Activated CD4-positive, alpha-beta T cell treated with anti-CD3 and anti-CD28 coated beads, Interleukin-2, Interleukin-6, amounts not matched to agents 100 ng/mL and 50 ng/mL, durations not matched to agents 16 hours and 8 hours (primary cell): ENCODE results near the gene CARM1.
"Not testable (repeated sequence)": the region's sequence is repeated elsewhere in the genome, so short reads cannot be mapped to it uniquely, and the experiment has no call there.

ENCODE experiments used
- DNase-seq: peaks from one replicate; pipeline ENCODE4 v3.0.0-alpha.2; 2020

CARM1 gene

DNA sequence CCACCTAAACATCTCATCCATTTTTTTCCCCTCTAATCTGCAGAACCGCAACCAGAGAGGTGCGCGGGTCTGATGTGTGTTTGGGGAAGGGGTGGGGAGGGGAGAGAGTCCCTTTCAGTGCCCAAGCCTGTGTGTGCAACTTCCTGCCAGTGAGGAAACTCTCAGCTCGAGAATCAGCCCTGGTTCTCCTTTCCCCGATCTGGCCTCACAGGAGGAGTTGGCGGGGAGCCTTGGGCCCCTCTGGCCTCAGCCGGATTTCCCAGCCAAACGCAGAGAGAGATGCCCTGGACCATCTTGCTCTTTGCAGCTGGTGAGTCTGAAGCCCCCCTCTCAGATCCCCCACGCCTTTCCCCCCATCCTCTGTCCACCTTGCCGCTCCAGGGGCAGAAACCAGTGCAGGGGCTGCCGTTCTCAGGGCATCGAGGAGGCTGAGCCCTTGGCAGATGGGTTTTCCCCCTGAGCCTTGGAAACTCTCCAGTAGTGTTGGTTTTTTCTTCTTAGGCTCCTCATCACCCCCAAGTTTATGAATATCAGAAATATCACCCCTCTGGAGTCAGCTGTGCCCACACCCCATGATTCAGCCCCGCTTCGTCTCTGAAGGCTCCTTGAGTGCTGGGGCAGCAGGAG, 23.0 kb upstream of the CARM1 start, which contains the start of gene C19orf38:
Gene C19orf38, plus strand, starts transcription at position 186 of the 627 bp plus-strand sequence. Its CDS starts 94 bp downstream, at position 280.
- no peak for DNase-seq

GRCh38 chr19:10850631-10851030, 20.7 kb upstream of the CARM1 start:
- DNase-seq = no peak

DNA sequence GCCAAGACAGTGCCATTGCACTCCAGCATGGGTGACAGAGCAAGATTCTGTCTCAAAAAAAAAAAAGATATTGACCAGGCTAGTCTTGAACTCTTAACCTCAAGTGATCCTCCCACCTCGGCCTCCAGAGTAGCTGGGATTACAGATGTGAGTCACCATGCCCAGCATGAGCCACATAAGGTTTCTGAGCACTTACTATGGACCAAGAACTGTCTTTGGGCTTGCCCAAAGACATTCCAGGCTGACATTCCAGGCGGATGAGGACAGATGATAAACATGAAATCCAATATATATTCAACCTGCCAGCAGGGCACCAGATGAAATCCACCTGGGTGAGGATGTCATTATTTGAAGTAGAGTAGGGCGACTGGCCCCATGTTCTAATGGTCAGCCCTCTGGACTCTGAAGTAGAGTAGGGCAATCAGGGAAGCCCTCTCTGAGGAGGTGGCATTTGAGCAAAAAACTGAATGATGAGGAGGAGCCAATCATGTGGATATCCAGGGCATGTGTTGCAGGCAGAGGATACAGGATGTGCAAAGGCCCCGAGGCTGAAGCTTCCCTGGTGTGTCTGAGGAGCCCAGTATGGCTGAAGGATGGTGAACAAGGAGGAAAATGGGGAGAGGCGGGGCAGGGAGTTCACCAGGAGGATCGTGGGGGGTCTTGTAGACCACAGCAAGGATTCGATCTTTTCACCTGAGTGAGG, 19.1 kb upstream of the CARM1 start:
- DNase-seq = no peak

GRCh38 chr19:10852941-10853340, 18.4 kb upstream of the CARM1 start:
- DNase-seq = no peak

DNA sequence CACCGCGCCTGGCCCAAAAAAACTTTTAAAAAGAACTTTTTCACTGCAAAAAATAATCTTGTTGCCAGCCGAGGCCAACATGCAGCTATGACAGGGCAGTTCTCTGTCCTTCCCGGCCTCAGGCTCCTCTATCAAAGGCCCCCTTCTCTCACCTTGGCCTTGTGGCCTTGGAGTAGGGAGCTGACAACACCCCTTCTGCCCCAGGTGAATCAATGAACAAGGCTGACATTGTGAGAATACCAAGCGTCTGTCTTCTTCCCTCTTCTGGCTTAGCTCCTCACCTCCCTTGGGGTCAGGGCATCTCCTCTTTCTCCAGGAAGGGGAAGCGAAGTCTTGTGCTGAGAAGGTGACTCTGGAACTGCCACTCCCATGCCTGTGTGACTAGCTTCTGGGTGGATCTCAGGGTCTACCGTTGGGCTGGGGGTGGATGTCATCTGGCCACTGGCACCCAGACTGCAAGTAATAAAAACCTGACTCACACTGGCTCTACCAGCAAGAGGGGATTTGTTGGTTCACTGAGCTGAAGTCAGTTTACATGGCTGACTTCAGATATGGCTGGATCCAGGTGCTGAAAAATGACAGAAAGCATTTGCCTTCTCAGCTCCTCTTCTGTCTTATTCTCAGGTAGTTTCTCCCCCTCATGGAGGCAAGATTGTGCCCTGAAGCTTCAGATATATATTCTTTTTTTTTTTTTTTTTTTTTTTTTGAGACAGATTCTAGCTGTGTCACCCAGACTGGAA, 16.8 kb upstream of the CARM1 start:
- no peak for DNase-seq

GRCh38 chr19:10855879-10856522, 15.4 kb upstream of the CARM1 start:
- peak; percentile 54 for DNase-seq

GRCh38 chr19:10856899-10857298, 14.5 kb upstream of the CARM1 start:
- DNase-seq = not testable (repeated sequence)

DNA sequence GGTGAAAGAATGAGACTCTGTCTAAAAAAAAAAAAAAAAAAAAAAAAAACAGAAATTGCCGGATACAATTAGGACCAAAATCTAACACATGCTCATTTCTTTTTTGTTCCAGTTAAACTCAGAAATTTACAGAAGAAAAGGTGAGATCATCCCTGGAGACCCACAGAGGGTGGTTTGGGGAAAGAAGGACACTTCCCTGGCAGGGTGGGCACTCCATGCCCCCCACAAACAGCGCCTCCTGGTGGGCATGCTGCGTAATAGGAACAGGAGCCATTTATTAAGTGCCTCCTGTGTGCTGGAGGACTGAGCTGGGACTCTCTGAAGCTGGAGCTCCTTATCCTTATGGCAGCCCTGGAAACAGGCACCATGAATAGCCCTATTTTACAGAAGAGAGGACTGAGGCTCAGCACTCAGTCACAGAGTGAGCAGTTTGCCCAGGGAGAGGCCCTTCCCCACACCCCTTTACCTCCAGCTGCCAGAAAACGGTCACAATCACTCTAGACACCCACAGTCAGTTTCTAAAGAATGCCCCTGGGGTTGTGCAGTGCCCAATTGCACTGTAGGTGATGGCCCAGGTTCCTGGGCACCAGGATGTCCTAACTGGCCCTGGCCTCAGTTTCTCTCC, 13.0 kb upstream of the CARM1 start:
- DNase-seq = peak; percentile 46

DNA sequence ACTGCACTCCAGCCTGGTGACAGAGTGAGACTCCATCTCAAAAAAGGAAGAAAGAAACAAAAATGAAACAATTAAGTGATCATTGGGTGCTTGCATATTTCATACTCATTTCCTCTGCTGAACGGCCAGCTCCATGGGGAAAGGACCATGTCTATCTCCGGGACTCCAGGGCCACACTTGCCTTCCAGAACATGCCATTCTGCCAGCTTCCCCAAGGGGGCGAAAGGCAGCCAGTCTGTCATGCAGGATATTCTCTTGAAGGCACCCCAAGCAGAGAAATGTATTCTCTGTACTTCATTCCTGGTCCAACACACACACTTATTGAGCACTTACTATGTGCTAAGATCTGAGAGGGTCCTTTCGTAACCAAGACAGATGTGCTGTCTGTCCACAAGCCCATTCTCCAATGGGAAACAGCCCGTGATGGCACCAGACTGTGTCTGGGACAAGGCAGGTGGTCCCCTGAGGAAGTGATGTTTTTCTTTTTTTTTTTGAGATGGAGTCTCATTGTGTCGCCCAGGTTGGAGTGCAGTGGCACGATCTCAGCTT, 10.2 kb upstream of the CARM1 start:
- peak; percentile 47 for DNase-seq

DNA sequence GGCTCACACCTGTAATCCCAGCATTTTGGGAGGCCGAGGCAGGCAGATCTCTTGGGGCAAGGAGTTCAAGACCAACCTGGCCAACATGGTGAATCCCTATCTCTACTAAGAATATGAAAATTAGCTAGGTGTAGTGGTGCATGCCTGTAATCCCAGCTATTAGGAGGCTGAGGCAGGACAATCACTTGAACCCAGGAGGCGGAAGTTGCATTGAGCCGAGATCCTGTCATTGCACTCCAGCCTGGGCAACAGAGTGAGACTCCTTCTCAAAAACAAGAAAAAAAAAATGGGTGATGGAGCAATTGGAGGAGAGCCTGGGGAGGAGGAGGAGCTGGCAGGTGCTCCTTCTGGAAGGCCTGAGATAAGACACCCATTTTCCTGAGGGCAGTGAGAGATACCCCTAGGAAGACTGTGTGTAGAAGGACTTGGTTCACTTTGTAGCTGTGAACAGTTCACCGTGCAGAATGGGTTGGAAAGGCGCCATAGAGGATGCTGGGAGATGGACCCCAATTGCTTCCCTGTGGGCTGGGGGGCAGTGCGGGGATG, 8.7 kb upstream of the CARM1 start:
- no peak for DNase-seq

- no peak for DNase-seq
These were observed 8.1 kb upstream of the CARM1 start for GRCh38 chr19:10863107-10863717.

GRCh38 chr19:10864538-10864899, 6.8 kb upstream of the CARM1 start:
- DNase-seq = peak; percentile 90

DNA sequence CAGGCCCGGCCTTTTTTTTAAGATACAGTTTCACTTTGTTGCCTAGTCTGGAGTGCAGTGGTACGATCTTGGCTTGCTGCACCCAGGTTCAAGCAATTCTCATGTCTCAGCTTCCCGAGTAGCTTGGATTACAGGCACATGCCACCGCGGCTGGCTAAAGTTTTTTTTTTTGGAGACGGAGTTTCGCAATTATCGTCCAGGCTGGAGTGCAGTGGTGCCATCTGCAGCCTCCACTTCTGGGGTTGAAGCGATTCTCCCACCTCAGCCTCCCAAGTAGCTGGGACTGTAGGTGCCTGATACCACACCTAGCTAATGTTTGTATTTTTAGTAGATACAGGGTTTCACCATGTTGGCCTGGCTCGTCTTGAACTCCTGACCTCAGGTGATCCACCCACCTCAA, 4.9 kb upstream of the CARM1 start:
- no peak for DNase-seq

GRCh38 chr19:10868872-10869547, 2.3 kb upstream of the CARM1 start:
- no peak for DNase-seq

DNA sequence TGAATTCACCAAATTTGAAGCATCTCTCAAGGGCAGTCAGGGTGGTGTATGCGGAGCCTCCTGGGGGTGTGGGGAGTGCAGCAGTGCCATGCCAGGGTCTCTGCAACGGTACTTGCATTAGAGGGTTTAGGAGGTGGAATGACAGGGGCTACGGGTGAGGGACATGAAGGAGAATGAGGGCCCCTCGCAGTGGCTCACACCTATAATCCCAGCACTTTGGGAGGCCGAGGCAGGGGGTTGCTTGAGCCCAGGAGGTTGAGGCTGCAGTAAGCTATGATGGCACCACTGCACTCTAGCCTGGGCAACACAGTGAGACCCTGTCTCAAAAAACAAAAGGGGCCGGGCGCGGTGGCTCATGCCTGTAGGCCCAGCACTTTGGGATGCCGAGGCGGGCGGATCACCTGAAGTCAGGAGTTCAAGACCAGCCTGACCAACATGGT, 1.5 kb upstream of the CARM1 start:
- not testable (repeated sequence) for DNase-seq

DNA sequence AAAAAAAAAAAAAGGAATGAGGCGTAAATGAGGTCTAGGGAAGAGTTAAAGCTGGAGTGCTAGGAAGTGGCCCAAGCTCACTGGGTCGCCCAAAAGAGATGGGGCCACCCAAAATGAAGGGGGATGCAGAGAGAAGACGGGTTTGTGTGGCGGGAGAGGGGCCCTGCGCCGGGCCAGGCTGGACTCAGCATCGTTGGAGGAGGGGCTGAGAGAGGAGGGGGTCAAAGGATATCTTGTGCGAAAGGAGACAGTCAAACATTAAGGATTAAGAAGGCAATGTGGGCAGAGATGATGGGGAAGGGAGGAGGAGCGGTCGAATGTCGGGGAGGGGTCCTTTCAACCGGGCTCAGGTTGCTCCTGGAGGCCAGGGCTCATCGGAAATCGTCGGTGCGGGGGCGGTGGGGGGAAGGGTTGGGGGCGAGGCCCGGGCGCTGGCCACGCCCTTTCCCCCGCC, 825 bp upstream of the CARM1 start:
- DNase-seq = no peak

DNA sequence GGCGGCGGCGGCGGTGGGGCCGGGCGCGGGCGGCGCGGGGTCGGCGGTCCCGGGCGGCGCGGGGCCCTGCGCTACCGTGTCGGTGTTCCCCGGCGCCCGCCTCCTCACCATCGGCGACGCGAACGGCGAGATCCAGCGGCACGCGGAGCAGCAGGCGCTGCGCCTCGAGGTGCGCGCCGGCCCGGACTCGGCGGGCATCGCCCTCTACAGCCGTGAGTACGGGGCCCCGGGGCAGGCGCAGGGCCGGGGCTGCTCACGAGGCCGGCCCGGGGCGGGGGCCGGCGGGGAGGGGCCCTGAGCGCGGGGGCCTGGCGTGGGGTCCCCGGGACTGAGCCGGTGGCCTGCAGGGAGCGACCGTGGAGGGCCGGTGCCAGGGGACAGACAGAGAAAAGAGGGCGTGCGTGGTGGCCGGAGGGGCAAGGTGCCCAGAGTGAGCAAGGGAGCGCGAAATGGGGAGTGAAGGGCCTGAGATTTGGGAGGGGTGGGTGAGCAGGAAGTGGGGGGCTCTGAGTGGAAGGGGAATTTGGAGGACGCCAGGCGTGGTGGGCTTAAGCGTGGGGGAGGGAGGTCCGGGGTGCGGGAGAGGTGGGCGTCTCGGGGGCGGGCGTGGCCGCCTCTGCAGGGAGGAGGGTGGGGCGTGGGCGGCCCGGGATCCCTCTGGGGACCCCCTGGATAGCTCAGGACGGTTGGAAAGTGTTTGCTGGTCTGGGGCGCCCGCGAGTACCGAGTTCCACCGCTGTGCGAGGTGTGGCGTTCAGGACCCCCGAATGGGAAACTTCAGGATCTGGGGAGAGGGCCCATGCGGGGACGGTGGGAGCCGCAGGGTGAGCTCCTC, 575 bp downstream of the CARM1 start:
- DNase-seq = peak; percentile 24

DNA sequence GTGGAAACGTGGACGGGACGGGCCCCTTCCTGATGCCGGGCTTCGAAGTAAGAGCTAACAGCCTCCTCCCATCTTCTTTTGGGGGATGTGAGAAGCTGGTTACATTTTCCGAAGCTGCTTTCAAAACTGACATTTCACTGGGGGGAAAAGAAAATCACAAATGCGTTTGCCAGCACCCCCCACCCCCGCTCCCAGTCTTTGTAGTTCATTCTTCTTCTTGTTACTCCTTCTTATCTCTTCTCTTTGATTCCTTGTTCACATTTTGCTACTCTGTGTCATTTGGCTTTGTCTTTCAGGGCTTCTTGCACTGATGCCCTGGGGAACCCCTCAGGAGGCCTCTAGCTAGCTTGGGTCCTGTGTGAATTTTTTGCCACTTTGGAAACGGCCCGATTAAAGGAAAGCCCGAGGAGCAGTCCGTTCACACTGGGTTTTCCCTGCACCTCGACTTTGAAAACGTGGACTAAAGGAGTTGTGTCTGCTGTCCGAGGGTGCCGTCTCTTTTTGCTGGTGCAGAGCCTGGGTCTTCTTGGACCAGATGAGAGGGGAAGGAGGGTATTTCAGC, 1.3 kb downstream of the CARM1 start:
- no peak for DNase-seq

DNA sequence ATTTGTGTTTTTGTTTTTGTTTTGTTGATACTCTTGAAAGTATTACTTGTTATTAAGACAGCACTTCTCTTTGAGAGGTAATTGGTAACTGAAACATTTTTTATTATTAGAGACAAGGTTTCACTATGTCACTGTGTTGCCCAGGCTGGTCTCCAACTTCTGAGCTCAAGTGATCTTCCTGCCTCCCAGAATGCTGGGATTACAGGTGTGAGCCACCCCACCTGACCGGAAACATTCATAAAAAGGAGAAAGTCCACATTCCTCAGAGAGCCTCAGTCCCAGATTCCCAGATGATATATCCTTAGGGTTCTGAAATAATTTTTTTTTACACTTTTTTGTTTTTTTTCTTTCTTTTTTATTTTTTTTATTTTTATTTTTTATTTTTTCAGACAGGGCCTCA, 2.7 kb downstream of the CARM1 start:
- DNase-seq = no peak
